SU-DHL-6 (cell line): ENCODE results near the gene SBSN.

Experiments used
- CTCF ChIP-seq: fragments of 200-600 bp; sonication (generic); IDR thresholded peaks from one replicate; pipeline ENCODE4 v1.5.1; 2017; ENCODE audit warnings: antibody characterized with exemption, mild to moderate bottlenecking, low read length, moderate library complexity; ENCODE audit not compliant: insufficient read depth, poor library complexity, severe bottlenecking
- EZH2phosphoT487 ChIP-seq: fragments of 200-600 bp; sonication (generic), shearing (Covaris generic); conservative IDR thresholded peaks from 2 replicates; pipeline ENCODE4 v1.6.1; 2018; ENCODE audit warnings: mild to moderate bottlenecking, antibody characterized with exemption, low read length, moderate library complexity, mixed read lengths

GRCh38 chr19:35556846-35557538 is 28.9 kb upstream of the SBSN start:
- TF ChIP-seq CTCF, result no peak
- no peak for TF ChIP-seq EZH2phosphoT487
